Hepatocyte (in vitro differentiated cells): Measurements from ENCODE around the gene MLXIP.

Experiments
- EZH2phosphoT487 ChIP-seq: fragments of 200-600 bp; sonication (generic); IDR thresholded peaks from one replicate; pipeline ENCODE4 v1.6.1; 2018; ENCODE audit warnings: antibody characterized with exemption, mild to moderate bottlenecking, low read depth, moderate library complexity; ENCODE audit not compliant: unreplicated experiment, severe bottlenecking
- TF ChIP-seq, protein P1 (sequence below): fragments of 200-600 bp; sonication (generic); IDR thresholded peaks from 2 replicates; pipeline ENCODE4 v1.5.1; 2016; ENCODE audit warnings: antibody characterized with exemption, mild to moderate bottlenecking; ENCODE audit not compliant: poor library complexity

DNA sequence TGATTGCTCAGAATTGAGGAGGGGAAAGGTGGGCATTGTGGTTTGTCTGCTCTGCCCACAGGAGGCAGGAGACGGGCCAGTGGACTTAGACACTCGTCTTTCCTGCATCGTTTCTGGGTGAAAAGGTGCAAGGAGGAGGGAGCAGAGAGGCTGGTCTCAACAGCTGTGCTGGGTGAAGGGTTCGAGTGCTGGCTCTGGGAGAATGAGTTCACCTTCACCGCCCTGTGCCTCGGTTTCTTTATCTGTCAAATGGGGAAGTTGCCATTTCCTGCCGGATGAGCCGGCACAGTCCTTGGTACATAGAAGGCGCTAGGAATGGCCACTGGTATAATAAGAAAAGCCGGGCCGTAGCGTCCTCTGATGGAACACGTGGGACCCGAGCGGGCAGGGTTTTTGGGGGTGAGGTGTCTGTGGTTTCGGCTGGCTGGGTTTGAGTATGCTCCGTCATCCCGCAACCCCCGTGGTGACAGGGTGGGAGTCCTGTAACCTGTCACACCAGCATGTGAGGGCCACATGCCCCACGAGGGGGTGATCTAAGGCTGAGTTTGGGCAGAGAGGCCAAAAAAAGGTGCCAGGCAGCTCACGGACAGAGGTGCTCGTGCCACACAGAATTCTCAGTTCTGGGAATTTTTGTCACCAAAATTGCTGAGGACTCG is 49.5 kb upstream of the MLXIP start:
- TF ChIP-seq, protein P1, sequence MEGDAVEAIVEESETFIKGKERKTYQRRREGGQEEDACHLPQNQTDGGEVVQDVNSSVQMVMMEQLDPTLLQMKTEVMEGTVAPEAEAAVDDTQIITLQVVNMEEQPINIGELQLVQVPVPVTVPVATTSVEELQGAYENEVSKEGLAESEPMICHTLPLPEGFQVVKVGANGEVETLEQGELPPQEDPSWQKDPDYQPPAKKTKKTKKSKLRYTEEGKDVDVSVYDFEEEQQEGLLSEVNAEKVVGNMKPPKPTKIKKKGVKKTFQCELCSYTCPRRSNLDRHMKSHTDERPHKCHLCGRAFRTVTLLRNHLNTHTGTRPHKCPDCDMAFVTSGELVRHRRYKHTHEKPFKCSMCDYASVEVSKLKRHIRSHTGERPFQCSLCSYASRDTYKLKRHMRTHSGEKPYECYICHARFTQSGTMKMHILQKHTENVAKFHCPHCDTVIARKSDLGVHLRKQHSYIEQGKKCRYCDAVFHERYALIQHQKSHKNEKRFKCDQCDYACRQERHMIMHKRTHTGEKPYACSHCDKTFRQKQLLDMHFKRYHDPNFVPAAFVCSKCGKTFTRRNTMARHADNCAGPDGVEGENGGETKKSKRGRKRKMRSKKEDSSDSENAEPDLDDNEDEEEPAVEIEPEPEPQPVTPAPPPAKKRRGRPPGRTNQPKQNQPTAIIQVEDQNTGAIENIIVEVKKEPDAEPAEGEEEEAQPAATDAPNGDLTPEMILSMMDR = no peak
- no peak for TF ChIP-seq EZH2phosphoT487
